DOHH2 (cell line): ENCODE measurements around the gene AGO4.
"Not testable (repeated sequence)": the region's sequence is repeated elsewhere in the genome, so short reads cannot be mapped to it uniquely, and the experiment has no call there.

Experiments used
- H3F3A ChIP-seq: fragments of 200-600 bp; sonication (generic), shearing (Covaris generic); 2 replicates; pipeline ENCODE4 v1.6.0; 2016; ENCODE audit warnings: antibody characterized with exemption, mild to moderate bottlenecking; ENCODE audit not compliant: control insufficient read depth, insufficient read depth
- H3K27ac ChIP-seq: fragments of 200-600 bp; sonication (generic); 2 replicates; pipeline ENCODE4 v1.5.1; 2014; ENCODE audit warnings: low read depth, mild to moderate bottlenecking, low read length, moderate library complexity
- H3K27me3 ChIP-seq: fragments of 200-600 bp; sonication (generic); 2 replicates; pipeline ENCODE4 v1.6.1; 2014; ENCODE audit warnings: mild to moderate bottlenecking, low read length, mixed read lengths; ENCODE audit not compliant: control insufficient read depth
- H3K36me3 ChIP-seq: fragments of 200-600 bp; sonication (generic); 2 replicates; pipeline ENCODE4 v1.6.1; 2014; ENCODE audit warnings: mild to moderate bottlenecking, low read length, moderate library complexity, mixed read lengths; ENCODE audit not compliant: control insufficient read depth
- H3K4me1 ChIP-seq: fragments of 200-600 bp; sonication (generic); 2 replicates; pipeline ENCODE4 v1.6.1; 2014; ENCODE audit warnings: mild to moderate bottlenecking, low read length, mixed read lengths; ENCODE audit not compliant: control insufficient read depth
- H3K4me2 ChIP-seq: fragments of 200-600 bp; sonication (generic); 2 replicates; pipeline ENCODE4 v1.6.0; 2014; ENCODE audit warnings: mild to moderate bottlenecking, low read length, moderate library complexity
- H3K4me3 ChIP-seq: fragments of 200-600 bp; sonication (generic); 2 replicates; pipeline ENCODE4 v1.5.1; 2014; ENCODE audit warnings: mild to moderate bottlenecking, low read length, mixed read lengths
- H3K79me2 ChIP-seq: fragments of 200-600 bp; sonication (generic); 2 replicates; pipeline ENCODE4 v1.6.1; 2014; ENCODE audit warnings: mild to moderate bottlenecking, low read length, mixed read lengths; ENCODE audit not compliant: control insufficient read depth
- H3K9me2 ChIP-seq: fragments of 200-600 bp; sonication (generic); replicated peaks from 2 replicates; pipeline ENCODE4 v1.6.1; 2014; ENCODE audit warnings: mild to moderate bottlenecking, low read length, mixed read lengths; ENCODE audit not compliant: control insufficient read depth
- H3K9me3 ChIP-seq: fragments of 200-600 bp; sonication (generic); 2 replicates; pipeline ENCODE4 v1.6.1; 2014; ENCODE audit warnings: antibody characterized with exemption, low read length, mixed read lengths; ENCODE audit not compliant: control insufficient read depth, insufficient read depth
- H4K20me1 ChIP-seq: fragments of 200-600 bp; sonication (generic); 2 replicates; pipeline ENCODE4 v1.6.0; 2014; ENCODE audit warnings: low read depth, mild to moderate bottlenecking, antibody characterized with exemption, low read length, moderate library complexity; ENCODE audit not compliant: control insufficient read depth, insufficient read depth
- CTCF ChIP-seq: fragments of 200-600 bp; sonication (generic); IDR thresholded peaks from one replicate; pipeline ENCODE4 v1.5.1; 2014; ENCODE audit warnings: antibody characterized with exemption, mild to moderate bottlenecking, low read depth, low read length; ENCODE audit not compliant: poor library complexity, severe bottlenecking
- EZH2phosphoT487 ChIP-seq: fragments of 200-600 bp; sonication (generic); IDR thresholded peaks from 2 replicates; pipeline ENCODE4 v1.6.1; 2017; ENCODE audit warnings: borderline replicate concordance, mild to moderate bottlenecking, antibody characterized with exemption, low read length, moderate library complexity, mixed read lengths

Gene AGO4

GRCh38 chr1:35788139-35788538 is 19.7 kb upstream of the AGO4 start:
- H3K9me3 ChIP-seq, result no peaks in the 10 kb centered on the region

GRCh38 chr1:35790670-35791069 is 17.1 kb upstream of the AGO4 start:
- H4K20me1 ChIP-seq, result no peaks in the 10 kb centered on the region
- H3K27me3 ChIP-seq, result no peaks in the 10 kb centered on the region
- H3K9me2 ChIP-seq, result no peaks in the 10 kb centered on the region
- H3K4me1 ChIP-seq, result no peaks in the 10 kb centered on the region
- H3K9me3 ChIP-seq, result no peaks in the 10 kb centered on the region
- TF ChIP-seq CTCF (no peak), EZH2phosphoT487 (no peak)
- H3K4me2 ChIP-seq, result no peak overlapping the region
- H3K27ac ChIP-seq, result no peak overlapping the region
- no peaks in the 10 kb centered on the region for H3K36me3 ChIP-seq
- H3K4me3 ChIP-seq, result no peak overlapping the region
- no peaks in the 10 kb centered on the region for H3F3A ChIP-seq
- H3K79me2 ChIP-seq, result no peaks in the 10 kb centered on the region

More at GRCh38 chr1:35788139-35788538, 19.7 kb upstream of the AGO4 start:
- Histone ChIP-seq H3K4me1 (no peaks in the 10 kb centered on the region), H3K36me3 (no peaks in the 10 kb centered on the region), H3K27me3 (no peaks in the 10 kb centered on the region), H3K27ac (no peak overlapping the region), H3K9me2 (no peaks in the 10 kb centered on the region), H3K4me3 (no peak overlapping the region), H3K79me2 (no peaks in the 10 kb centered on the region), H3K4me2 (no peak overlapping the region), H4K20me1 (no peaks in the 10 kb centered on the region), H3F3A (no peaks in the 10 kb centered on the region; the same call in 1 of the 2 replicates)
- TF ChIP-seq CTCF (no peak), EZH2phosphoT487 (no peak)

GRCh38 chr1:35795295-35795694 is 12.5 kb upstream of the AGO4 start:
- Histone ChIP-seq H4K20me1 (no peaks in the 10 kb centered on the region), H3F3A (no peaks in the 10 kb centered on the region), H3K4me2 (no peak overlapping the region), H3K27me3 (no peaks in the 10 kb centered on the region), H3K36me3 (no peaks in the 10 kb centered on the region), H3K79me2 (no peaks in the 10 kb centered on the region), H3K4me1 (peaks cover 36% of the 10 kb centered on the region), H3K9me2 (no peaks in the 10 kb centered on the region), H3K27ac (no peak overlapping the region), H3K4me3 (no peak overlapping the region), H3K9me3 (no peaks in the 10 kb centered on the region)
- TF ChIP-seq EZH2phosphoT487, result no peak

- Histone ChIP-seq H3F3A (peaks cover 7% of the 10 kb centered on the region), H4K20me1 (no peaks in the 10 kb centered on the region), H3K79me2 (no peaks in the 10 kb centered on the region), H3K27me3 (no peaks in the 10 kb centered on the region), H3K9me3 (no peaks in the 10 kb centered on the region), H3K4me3 (peak overlapping the region; percentile 64), H3K27ac (peak overlapping the region; percentile 76), H3K36me3 (no peaks in the 10 kb centered on the region), H3K4me2 (peak overlapping the region; percentile 78), H3K9me2 (no peaks in the 10 kb centered on the region), H3K4me1 (peaks cover 43% of the 10 kb centered on the region)
- TF ChIP-seq CTCF (no peak), EZH2phosphoT487 (no peak)
Observed at GRCh38 chr1:35797380-35797779, 10.4 kb upstream of the AGO4 start.

GRCh38 chr1:35798019-35798418 is 9.8 kb upstream of the AGO4 start:
- H3K79me2 ChIP-seq, result not testable (repeated sequence)
- Histone ChIP-seq H3K4me2 (peak overlapping the region; percentile 78), H3K4me1 (peaks cover 43% of the 10 kb centered on the region)

More at GRCh38 chr1:35798019-35798418, 9.8 kb upstream of the AGO4 start:
- not testable (repeated sequence) for H3K27me3 ChIP-seq, H3K36me3 ChIP-seq, H3K9me3 ChIP-seq, H3K9me2 ChIP-seq, H3F3A ChIP-seq, H4K20me1 ChIP-seq
- Histone ChIP-seq H3K27ac (peak overlapping the region; percentile 76), H3K4me3 (peak overlapping the region; percentile 64)
